ENCODE results near the gene DENND4A.

DNA sequence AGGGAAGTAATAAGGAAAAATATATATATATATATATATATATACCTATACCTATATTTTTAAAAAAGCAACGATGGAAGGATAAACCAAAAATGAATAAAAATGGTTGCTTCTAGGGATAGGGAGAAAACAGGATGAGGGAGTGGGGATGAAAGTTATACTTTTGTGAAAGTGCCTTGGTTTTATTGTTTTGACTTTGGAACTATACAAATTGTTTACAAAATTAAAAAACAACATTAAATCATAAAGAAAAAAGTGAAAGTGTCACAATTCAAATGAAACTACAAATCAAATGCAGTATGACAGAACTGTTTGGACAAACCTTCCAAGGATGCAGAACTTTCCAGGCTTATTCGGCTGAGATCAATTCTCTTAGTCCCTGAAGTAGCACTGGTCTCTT lies 116.0 kb downstream of the DENND4A start:
- TF ChIP-seq, protein P1, sequence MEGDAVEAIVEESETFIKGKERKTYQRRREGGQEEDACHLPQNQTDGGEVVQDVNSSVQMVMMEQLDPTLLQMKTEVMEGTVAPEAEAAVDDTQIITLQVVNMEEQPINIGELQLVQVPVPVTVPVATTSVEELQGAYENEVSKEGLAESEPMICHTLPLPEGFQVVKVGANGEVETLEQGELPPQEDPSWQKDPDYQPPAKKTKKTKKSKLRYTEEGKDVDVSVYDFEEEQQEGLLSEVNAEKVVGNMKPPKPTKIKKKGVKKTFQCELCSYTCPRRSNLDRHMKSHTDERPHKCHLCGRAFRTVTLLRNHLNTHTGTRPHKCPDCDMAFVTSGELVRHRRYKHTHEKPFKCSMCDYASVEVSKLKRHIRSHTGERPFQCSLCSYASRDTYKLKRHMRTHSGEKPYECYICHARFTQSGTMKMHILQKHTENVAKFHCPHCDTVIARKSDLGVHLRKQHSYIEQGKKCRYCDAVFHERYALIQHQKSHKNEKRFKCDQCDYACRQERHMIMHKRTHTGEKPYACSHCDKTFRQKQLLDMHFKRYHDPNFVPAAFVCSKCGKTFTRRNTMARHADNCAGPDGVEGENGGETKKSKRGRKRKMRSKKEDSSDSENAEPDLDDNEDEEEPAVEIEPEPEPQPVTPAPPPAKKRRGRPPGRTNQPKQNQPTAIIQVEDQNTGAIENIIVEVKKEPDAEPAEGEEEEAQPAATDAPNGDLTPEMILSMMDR (IDR thresholded peaks at IDR 0.05) = no peak
- no peak for TF ChIP-seq POLR2A (IDR thresholded peaks at IDR 0.05)
- no peak for TF ChIP-seq EP300 (IDR thresholded peaks at IDR 0.05)
- TF ChIP-seq POLR2AphosphoS5 (IDR thresholded peaks at IDR 0.05) = no peak

Data from gastroesophageal sphincter (tissue), 3 donors.